Left forelimb (tissue), 1 donor: ENCODE data around the gene RGS3.
A peak's percentile ranks its signal among the peaks of the same experiment; 100 is the strongest.

Experiments
- DNase-seq: peaks from one replicate; pipeline ENCODE4 v3.0.0-alpha.2; 2018; ENCODE audit warnings: low spot score

The RGS3 gene

DNA sequence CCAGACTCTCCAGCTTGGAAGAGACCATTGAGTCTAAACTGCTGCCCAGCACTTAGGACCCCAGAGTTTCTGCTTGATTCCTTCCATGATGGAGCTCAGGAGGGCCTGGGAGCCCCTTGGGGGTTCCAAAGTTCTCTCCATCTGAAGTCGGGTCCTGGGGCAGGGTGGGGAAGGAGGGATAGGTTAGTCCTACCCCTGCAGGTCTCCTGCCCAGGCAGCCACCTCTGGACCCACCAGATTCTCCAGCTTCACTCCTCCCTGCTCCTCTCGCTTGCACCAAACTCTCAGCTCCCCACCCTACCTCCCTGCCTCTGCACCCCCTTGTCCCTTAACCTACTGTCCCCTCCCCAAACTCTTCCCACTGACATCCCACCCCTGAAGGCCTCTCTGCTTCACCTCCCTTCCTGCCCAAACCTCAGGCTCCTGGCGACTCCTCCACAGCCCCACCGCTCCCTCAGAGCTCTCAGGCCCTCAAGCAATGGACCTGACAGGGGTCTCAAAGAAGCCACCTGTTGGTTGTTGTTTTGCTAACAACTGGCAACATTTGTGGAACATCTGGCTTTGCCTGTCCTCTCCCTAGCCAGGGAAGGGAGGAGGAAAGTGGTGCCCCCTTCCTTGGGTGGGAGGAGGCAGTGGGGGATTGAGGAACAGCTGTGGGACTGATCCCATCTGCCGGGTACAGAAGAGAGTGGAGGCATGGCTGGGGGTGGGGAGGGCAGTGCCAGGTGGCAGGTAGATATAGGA lies 137.5 kb downstream of the RGS3 start:
- DNase-seq: no peak

DNA sequence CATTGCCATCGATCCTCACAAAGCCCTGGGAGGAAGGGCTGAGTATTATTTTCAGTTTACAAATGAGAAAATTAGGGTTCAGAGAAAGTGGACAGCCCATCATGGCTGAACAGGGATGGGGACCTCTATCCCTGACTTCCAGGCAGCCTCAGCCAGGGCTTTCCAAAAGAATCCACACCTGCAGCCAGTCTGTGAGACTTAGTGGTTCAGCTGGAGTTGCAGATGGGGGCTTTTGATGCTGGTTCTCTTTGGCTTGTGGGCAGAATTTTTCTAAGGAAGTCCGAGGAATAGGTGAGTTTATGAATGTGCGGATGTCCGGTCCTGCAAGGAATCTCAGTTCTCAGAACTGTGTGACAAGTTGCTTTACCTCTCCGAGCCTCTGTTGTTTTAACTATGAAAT lies 138.1 kb downstream of the RGS3 start:
- DNase-seq: no peak

DNA sequence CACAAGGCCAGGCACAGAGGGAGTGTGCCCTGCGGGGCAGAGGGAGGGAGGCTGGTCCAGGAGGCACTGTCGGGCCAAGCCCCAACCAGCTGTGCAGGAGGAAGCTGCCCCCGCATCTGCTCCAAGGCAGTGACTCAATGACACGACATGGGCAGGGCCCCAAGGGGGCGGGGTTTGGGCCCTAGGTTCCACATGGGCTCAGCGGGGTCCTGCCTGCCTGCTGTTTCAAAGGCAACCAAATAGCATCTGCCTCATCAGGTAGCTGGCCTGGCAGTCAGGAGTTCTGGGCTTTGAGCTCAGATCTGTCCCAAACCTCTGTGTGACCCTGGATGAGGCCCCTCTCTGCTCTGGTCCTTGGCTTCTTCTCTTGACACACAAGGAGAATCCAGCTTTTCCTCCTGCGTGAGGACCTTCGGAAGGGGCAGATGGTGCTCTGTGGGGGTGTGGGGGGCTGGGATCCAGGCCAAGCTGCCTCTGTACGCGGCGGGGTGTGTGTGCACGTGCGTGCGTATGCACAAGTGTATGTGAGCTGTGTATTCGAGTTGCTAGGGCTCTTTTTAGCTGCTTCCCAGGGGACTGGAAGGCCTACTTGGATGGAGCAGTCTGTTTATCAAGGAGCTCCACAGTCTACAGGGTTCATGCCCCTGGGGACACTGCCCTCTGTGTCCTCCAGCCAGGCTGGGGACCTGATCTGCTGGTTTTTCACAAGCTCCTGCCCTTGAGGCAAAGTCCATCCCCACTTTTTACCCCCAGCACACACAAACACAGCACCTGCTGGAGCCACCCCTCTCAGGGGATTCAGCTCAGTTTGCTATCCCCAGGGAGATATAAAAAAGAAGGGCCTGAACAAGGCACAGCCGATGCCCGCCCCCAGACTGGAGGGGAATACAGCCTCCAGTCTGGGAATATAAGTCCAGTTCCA lies 138.9 kb downstream of the RGS3 start:
- peak; percentile 90 for DNase-seq

GRCh38 chr9:113603048-113603375 lies 139.5 kb downstream of the RGS3 start:
- DNase-seq: no peak

- DNase-seq: no peak
These were observed 140.2 kb downstream of the RGS3 start for GRCh38 chr9:113603773-113604172.

GRCh38 chr9:113604393-113604792 lies 140.9 kb downstream of the RGS3 start:
- DNase-seq: no peak

DNA sequence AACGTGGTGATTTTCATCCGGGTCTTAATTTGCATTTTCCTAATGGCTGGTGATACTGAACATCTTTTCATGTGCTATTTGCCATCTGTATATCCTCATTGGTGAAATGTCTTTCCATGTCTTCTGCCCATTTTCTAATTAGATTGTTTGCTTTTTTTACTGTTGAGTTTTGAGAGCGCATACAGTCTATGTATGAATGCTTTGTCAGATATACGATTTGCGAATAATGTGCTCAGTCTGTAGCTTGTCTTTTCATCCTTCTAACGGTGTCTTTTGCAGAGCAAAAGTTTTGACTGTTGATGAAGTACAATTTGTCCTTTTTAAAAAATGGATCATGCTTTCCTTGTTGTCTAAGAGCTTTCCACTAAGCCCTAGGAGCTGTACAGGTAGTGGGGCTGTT lies 143.0 kb downstream of the RGS3 start:
- no peak for DNase-seq

DNA sequence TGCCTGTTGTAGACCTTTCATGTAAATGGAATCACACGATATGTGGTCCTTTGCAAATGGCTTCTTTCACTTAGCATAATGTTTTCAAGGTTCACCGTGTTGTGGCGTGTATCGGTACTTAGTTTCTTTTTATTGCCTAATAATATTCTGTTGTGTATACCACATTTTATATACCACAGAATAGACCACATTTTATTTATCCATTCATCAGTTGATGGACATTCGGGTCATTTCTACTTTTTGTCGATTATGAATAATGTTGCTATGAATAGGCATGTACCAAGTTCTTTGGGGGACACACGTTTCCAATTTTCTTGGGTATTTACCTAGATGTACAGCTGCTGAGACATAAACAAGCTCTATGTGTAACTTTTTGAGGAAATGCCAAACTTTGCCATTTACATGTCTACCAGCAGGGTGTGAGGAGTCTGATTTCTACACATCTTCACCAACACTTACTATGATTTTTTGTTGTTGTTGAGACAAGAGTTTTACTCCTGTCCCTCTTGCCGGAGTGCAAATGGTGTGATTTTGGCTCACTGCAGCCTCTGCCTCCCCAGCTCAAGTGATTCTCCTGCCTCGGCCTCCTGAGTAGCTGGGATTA lies 144.7 kb downstream of the RGS3 start:
- DNase-seq: no peak

- no peak for DNase-seq
These were observed 146.2 kb downstream of the RGS3 start for GRCh38 chr9:113609562-113610318.

GRCh38 chr9:113611461-113612215 lies 148.1 kb downstream of the RGS3 start:
- DNase-seq: no peak

DNA sequence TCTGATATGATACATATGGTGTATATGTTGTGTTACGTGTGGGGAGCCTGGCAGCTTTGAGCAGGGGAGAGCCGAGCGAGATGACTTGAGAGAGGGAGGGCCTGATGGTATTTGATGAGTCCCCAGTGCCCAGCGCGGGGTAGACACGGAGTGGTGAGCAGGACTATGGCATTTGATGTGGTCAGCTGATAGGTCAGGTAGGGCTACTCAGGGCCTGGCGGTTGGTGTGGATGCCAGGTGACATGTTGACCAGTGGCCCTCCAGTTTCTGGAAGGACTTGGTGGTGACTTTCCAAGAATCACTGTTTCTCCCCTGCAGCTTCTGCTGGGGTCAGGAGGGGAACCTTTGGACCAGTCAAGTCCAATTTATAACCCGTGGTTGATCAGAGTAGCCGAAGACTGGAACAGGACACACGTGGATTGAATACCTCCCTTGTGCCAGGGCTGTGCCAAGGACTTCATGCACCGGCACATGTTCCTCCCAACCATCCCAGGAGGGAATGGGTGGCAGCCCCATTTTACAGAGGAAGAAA lies 148.8 kb downstream of the RGS3 start:
- no peak for DNase-seq

GRCh38 chr9:113612828-113613227 lies 149.3 kb downstream of the RGS3 start:
- DNase-seq: no peak

DNA sequence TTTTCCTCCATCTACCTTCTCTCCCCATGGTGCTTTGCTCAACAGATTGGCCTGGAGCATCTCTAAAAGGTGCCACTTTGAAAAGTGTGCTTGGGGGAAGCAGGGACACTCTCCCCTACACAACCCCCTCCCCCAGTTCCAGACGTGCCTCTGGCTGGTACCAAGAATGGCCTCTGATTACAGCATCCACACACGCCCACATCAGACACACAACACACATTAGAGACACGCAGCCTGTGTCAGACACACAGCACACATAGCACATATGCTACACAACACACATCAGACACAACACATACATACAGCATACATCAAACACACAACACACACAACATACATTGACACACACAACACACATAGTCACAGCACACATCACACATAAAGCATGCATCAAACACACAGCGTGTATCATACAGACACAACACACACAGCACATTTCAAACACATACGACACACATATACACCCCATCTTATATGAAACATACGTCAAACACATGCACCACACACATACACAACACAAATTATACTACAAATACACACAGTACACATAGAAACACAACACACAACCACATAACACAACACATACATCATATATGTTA lies 150.4 kb downstream of the RGS3 start:
- DNase-seq: no peak

DNA sequence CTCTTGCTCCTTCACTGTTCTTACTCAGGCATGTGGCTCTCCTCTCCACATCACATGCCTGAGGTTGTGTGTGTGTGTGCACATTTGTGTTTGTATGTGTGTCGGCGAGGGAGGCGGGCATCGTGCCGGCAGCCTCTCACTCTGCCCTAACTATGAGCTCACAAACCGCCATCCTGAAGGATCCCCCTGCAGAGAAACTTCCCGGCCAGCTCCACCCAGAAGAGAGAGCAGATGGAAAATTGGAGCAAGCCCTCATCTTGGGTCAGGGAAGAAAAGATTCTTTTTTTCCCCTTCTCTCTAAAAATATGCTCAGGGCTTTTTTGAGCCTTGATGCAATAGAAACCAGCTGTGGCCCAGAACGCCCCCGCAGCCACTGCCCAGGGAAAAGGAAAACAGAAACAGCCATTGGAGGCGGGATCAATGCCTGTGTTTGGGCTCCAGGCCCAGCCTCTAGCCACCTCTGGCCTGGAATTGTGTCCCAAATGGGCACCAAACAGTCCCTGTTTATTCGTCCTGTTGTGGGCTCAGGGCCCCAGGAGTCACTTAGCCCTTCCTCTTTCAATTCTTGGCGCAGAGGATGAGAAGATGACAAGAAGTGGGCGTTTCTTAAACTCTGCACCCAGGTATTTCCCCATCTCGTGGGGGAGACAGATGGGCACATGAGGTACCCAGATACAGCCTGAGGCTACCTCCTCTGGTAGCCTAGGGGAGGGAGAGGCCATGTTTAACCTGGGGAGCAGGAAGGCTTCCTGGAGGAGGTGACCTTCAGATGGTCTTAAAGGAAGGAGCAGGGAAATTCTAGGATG lies 151.5 kb downstream of the RGS3 start:
- peak; percentile 86 for DNase-seq

DNA sequence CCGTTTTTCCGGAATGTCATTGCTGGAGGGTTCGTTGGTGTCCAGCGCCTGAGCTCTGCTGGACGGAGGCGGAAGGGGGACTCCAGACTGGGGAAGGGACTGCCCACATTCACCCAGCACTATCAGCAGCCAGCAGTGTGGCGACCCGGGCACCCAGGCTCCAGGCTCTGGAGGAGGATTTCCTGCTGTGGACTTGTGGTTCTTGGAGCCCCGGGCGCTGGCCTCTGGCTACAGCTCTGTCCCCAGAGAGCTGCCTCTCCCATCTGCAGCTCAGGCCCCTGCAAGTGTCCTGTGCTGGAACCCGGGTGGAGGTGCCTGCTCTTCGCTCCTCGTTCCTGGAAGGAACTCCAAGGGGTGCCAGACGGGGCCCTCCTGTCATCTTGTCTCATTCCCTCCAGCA lies 152.6 kb downstream of the RGS3 start:
- DNase-seq: no peak

DNA sequence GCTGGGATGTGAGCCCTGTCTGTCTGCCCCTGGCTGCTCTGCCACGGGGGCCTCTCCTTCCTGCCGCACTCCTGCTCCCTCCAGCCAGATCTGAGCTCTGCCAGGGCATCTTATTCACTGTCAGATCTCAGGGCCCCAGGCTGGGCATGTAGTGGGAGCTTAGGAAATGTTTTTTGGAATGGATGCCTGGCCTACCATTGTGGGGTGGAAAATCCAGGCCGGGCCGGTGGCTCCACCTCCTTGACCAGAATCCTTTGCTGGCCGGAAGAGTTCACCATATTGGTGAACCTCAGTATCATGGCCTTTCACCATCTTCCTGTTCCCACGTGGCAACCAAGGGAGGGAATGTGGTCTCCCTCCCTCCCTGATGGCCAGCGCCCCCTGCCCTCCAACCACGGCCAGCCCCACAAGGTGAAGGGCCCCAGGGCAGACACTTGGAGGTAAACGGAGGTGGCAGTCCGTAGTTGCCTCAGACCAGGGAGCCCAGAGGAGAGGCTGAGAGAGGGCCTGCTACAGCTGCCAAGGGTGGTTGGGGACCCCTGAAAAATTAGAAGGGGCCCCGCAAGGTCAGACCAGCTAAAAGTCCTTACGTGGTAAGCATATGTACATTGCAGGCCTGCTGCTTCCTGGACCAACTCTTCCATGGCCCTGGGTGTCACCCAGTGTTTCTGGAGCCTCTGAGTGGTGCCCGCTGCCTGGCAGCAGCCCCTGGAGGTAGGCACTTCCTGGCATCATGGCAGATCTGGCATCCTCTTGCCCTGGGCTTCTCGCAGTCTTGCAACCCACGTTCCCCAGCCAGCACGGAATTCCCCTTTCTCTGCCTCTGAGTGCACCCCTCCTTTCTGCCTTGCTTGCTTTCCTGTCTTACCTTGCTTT lies 153.3 kb downstream of the RGS3 start:
- DNase-seq: no peak

DNA sequence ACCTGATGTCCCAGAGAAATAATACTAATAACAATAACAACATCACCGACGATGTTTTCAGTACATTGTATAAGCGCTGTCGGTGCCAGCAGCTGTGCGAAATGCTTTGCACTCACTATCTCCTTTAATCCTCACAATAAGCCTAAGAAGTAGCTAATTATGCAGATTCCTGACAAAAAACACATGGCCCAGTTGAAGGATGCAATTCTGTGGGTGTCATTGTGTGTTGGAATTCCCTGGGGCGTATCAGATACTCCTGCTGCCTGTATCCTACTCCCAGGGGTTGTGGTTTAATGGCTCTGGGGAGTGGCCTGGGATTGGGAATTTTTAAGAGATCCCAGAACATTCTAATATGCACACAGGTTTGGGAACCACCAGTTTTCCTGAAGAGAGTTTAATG lies 154.0 kb downstream of the RGS3 start:
- no peak for DNase-seq

DNA sequence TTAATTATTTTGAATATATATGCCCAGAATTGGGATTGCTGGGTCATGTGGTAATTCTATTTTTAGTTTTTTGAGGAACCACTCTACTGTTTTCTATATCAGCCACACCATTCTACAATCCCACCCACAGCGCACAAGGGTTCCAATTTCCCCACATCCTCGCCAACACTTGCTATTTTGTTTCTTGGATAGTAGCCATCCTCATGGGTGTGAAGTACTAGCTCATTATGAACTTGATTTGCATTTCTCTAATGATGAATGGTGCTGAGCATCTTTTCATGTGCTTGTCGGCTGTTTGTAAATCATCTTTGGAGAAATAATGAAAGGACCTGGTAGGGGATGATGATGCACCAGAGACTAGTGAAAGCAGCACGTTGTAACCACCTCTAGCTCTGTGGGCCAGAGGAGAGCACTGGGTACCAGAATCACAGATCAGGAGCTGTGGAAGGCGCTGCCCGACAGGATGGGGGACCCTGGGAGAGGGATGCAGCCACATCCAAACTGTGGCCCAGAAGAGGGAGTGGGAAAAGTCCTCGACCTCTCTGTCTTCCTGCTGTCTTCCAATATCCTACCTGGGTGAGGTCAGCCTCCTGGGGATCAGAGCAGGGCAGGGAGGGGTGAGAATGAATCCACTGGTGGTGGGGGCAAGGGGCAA lies 155.4 kb downstream of the RGS3 start:
- peak; percentile 55 for DNase-seq
